GM19240 (cell line): Measurements from ENCODE around the gene KIAA0753.
"Not testable (repeated sequence)": the region's sequence is repeated elsewhere in the genome, so short reads cannot be mapped to it uniquely, and the experiment has no call there.

Experiments used
- DNase-seq: peaks from one replicate; pipeline ENCODE4 v3.0.0; 2011; ENCODE audit warnings: low spot score; ENCODE audit not compliant: insufficient read length

The KIAA0753 gene

GRCh38 chr17:6668727-6669425, 28.4 kb upstream of the KIAA0753 start:
- DNase-seq: no peak

GRCh38 chr17:6668219-6668618, 27.7 kb upstream of the KIAA0753 start:
- no peak for DNase-seq

GRCh38 chr17:6667516-6667915, 27.0 kb upstream of the KIAA0753 start:
- no peak for DNase-seq

GRCh38 chr17:6666557-6666956, 26.0 kb upstream of the KIAA0753 start:
- DNase-seq: no peak

- peak; percentile 58 for DNase-seq
These were observed 25.6 kb upstream of the KIAA0753 start for GRCh38 chr17:6666077-6666521.

GRCh38 chr17:6663200-6663599, 22.7 kb upstream of the KIAA0753 start:
- not testable (repeated sequence) for DNase-seq

GRCh38 chr17:6661464-6661848, 20.9 kb upstream of the KIAA0753 start:
- DNase-seq: no peak

GRCh38 chr17:6660805-6661463, 20.4 kb upstream of the KIAA0753 start:
- DNase-seq: peak; percentile 30

GRCh38 chr17:6660101-6660500, 19.6 kb upstream of the KIAA0753 start:
- no peak for DNase-seq

- not testable (repeated sequence) for DNase-seq
These were observed 17.9 kb upstream of the KIAA0753 start for GRCh38 chr17:6658411-6658810.

GRCh38 chr17:6657633-6658287, 17.2 kb upstream of the KIAA0753 start:
- DNase-seq: no peak

- DNase-seq: not testable (repeated sequence)
These were observed 16.5 kb upstream of the KIAA0753 start for GRCh38 chr17:6656797-6657632.

GRCh38 chr17:6655732-6656361, 15.3 kb upstream of the KIAA0753 start:
- not testable (repeated sequence) for DNase-seq

- DNase-seq: no peak
These were observed 14.6 kb upstream of the KIAA0753 start for GRCh38 chr17:6654841-6655731.

GRCh38 chr17:6651919-6652452, 11.5 kb upstream of the KIAA0753 start:
- DNase-seq: no peak

GRCh38 chr17:6651354-6651918, 10.9 kb upstream of the KIAA0753 start, which contains the start of the genes C17orf100 and MED31:
TSS of gene C17orf100 (plus strand) at chr17:6651762. CDS start at chr17:6651914, 152 bp downstream.
TSS of gene MED31 (minus strand) at chr17:6651605. CDS start at chr17:6651528, 77 bp downstream.
- peak; percentile 93 for DNase-seq

GRCh38 chr17:6648181-6648580, 7.7 kb upstream of the KIAA0753 start:
- no peak for DNase-seq

GRCh38 chr17:6643451-6644125, 3.1 kb upstream of the KIAA0753 start:
- no peak for DNase-seq

GRCh38 chr17:6642592-6642991, 2.1 kb upstream of the KIAA0753 start:
- no peak for DNase-seq
